HepG2 (cell line): Measurements from ENCODE around the gene RIPK3. TPM values are rescaled to one million over a fixed set of nuclear protein-coding genes. Genes with fewer than 3 reads are reported as not detected.

ENCODE experiments used
- ATAC-seq: fragments of 200-7000 bp; cut with Tn5 transposase; 3 replicates; pipeline ENCODE4 v1.9.1; 2020; ENCODE audit warnings: mild to moderate bottlenecking, moderate library complexity
- BruUV-seq: library from RNA; stranded (reverse); fragments of 400-500 nt; replicated peaks from 2 replicates; lab custom pipeline; 2021; lab: Mats Ljungman, UMichigan
- CTCF ChIA-PET: fragments of 300-600 bp; formaldehyde crosslinking; extraction: SDS; loops from one replicate; lab custom pipeline; 2021; ENCODE audit warnings: low total read pairs, inconsistent platforms, low intra/inter-chr PET ratio; lab: Yijun Ruan, JAX
- POLR2A ChIA-PET: fragments of 350-600 bp; sonication (Branson Sonifier 250); formaldehyde crosslinking; loops from one replicate; lab custom pipeline; 2020; ENCODE audit warnings: antibody characterized with exemption, inconsistent platforms; lab: Yijun Ruan, JAX
- DNase-seq: peaks from one replicate; pipeline ENCODE4 v3.0.0-alpha.2; 2015; ENCODE audit warnings: low spot score
- FAIRE-seq: peaks from 3 replicates; lab custom pipeline; 2011; peaks lifted over from hg19 to GRCh38; lab: Jason Lieb, UNC
- H2AFZ ChIP-seq: one replicate; pipeline ENCODE4 v1.6.1; 2011; ENCODE audit warnings: low read length, inconsistent platforms
- H3K27ac ChIP-seq: fragments of 300-600 bp; 3 replicates; pipeline ENCODE4 v1.8.0; 2011; ENCODE audit warnings: mixed run types, mild to moderate bottlenecking, mixed read lengths, low read length, inconsistent platforms; ENCODE audit not compliant: insufficient read depth; ENCODE audit errors: extremely low read length
- H3K27me3 ChIP-seq, 2 experiments: fragments of 200-600 bp in 1 of 2; 2 replicates in 1 of 2; 3 replicates in 1 of 2; pipeline versions ENCODE4 v1.6.0 to v1.8.0; 2011; ENCODE audit warnings: low read length in 2 of 2, mild to moderate bottlenecking in 2 of 2, moderate library complexity in 2 of 2, inconsistent platforms in 1 of 2; ENCODE audit not compliant: insufficient read depth in 2 of 2, control insufficient read depth in 1 of 2
- H3K36me3 ChIP-seq, 2 experiments: fragments of 200-600 bp in 1 of 2; replicated peaks in 1 of 2; 2 replicates in 1 of 2; 3 replicates in 1 of 2; pipeline versions ENCODE4 v1.5.1 to v1.8.0; 2011; ENCODE audit warnings: low read length in 2 of 2, inconsistent platforms in 1 of 2; ENCODE audit not compliant: insufficient read depth in 2 of 2, control insufficient read depth in 1 of 2
- H3K4me1 ChIP-seq: 2 replicates; pipeline ENCODE4 v1.5.1; 2012; ENCODE audit warnings: low read length, inconsistent platforms; ENCODE audit not compliant: insufficient read depth
- H3K4me2 ChIP-seq: 2 replicates; pipeline ENCODE4 v1.6.0; 2011; ENCODE audit warnings: low read depth, low read length, inconsistent platforms
- H3K4me3 ChIP-seq, 3 experiments: fragments of 200-600 bp in 1 of 3; sonication (generic), shearing (Covaris generic) in 1 of 3; replicated peaks in 1 of 3; 2 replicates each; pipeline ENCODE4 v1.5.1; 2011 to 2016; ENCODE audit warnings: low read length in 3 of 3, inconsistent platforms in 2 of 3, low read depth in 2 of 3, mild to moderate bottlenecking in 2 of 3, control low read depth in 1 of 3, mixed read lengths in 1 of 3; ENCODE audit not compliant: insufficient read depth in 1 of 3
- H3K79me2 ChIP-seq: one replicate; pipeline ENCODE4 v1.6.1; 2011; ENCODE audit warnings: low read length, inconsistent platforms; ENCODE audit not compliant: insufficient read depth
- H3K9ac ChIP-seq: 2 replicates; pipeline ENCODE4 v1.6.0; 2011; ENCODE audit warnings: mild to moderate bottlenecking, low read depth, low read length, inconsistent platforms; ENCODE audit not compliant: insufficient read depth
- H3K9me3 ChIP-seq: 2 replicates; pipeline ENCODE4 v1.5.1; 2012; ENCODE audit warnings: mild to moderate bottlenecking, low read length
- H4K20me1 ChIP-seq: 2 replicates; pipeline ENCODE4 v1.6.0; 2011; ENCODE audit warnings: inconsistent platforms, mild to moderate bottlenecking, low read length, moderate library complexity; ENCODE audit not compliant: insufficient read depth
- ADNP ChIP-seq: sonication (generic); formaldehyde crosslinking; IDR thresholded peaks from 2 replicates; pipeline ENCODE4 v1.4.0; 2020; ENCODE audit warnings: missing genetic modification reagents
- ARID2 ChIP-seq: sonication (generic); formaldehyde crosslinking; IDR thresholded peaks from 2 replicates; pipeline ENCODE4 v1.8.1; 2022; ENCODE audit warnings: mild to moderate bottlenecking, missing genetic modification reagents, borderline replicate concordance
- CEBPB ChIP-seq: IDR thresholded peaks from 2 replicates; pipeline ENCODE4 v1.6.1; 2011; ENCODE audit warnings: low read depth, low read length, improper control_type of control experiment, borderline replicate concordance
- HCFC1 ChIP-seq: fragments of 150-350 bp; IDR thresholded peaks from 2 replicates; pipeline ENCODE4 v1.6.1; 2014; ENCODE audit warnings: low read depth, low read length
- KDM2A ChIP-seq: sonication (generic); formaldehyde crosslinking; IDR thresholded peaks from 2 replicates; pipeline ENCODE4 v1.4.0; 2020; ENCODE audit warnings: low read depth, missing genetic modification reagents, borderline replicate concordance
- MED1 ChIP-seq: sonication (generic); formaldehyde crosslinking; IDR thresholded peaks from 2 replicates; pipeline ENCODE4 v1.4.0; 2020; ENCODE audit warnings: missing genetic modification reagents
- NFIB ChIP-seq: sonication (generic); formaldehyde crosslinking; IDR thresholded peaks from 2 replicates; pipeline ENCODE4 v1.9.0; 2021; ENCODE audit warnings: missing genetic modification reagents, mild to moderate bottlenecking, borderline replicate concordance
- NFRKB ChIP-seq: fragments of 450-650 bp; IDR thresholded peaks from 2 replicates; pipeline ENCODE4 v1.6.1; 2017
- POLR2AphosphoS2 ChIP-seq: IDR thresholded peaks from 2 replicates; pipeline ENCODE4 v1.6.1; 2011; ENCODE audit warnings: low read depth, low read length, improper control_type of control experiment
- POLR2AphosphoS5 ChIP-seq: IDR thresholded peaks from 2 replicates; pipeline ENCODE4 v1.6.1; 2012; ENCODE audit warnings: low read depth, low read length
- POLR2G ChIP-seq: fragments of 200-400 bp; formaldehyde crosslinking; IDR thresholded peaks from 2 replicates; pipeline ENCODE4 v1.6.1; 2018; ENCODE audit warnings: mild to moderate bottlenecking, low read depth, low read length, moderate library complexity
- RBM22 ChIP-seq: fragments of 200-400 bp; formaldehyde crosslinking; optimal IDR thresholded peaks from 2 replicates; pipeline ENCODE3; 2017; ENCODE audit warnings: mild to moderate bottlenecking, low read length, moderate library complexity
- TCF7L2 ChIP-seq: IDR thresholded peaks from 2 replicates; pipeline ENCODE4 v1.6.1; 2011; ENCODE audit warnings: mild to moderate bottlenecking, low read depth, low read length, moderate library complexity
- ZBTB1 ChIP-seq: sonication (generic); formaldehyde crosslinking; IDR thresholded peaks from 2 replicates; pipeline ENCODE4 v1.4.0; 2020; ENCODE audit warnings: missing genetic modification reagents, borderline replicate concordance
- ZFY ChIP-seq: sonication (generic); formaldehyde crosslinking; IDR thresholded peaks from 2 replicates; pipeline ENCODE4 v1.4.0; 2020; ENCODE audit warnings: missing genetic modification reagents
- ZNF234 ChIP-seq: sonication (generic); formaldehyde crosslinking; conservative IDR thresholded peaks from 2 replicates; pipeline ENCODE4 v1.5.1; 2020; ENCODE audit warnings: mild to moderate bottlenecking, missing genetic modification reagents
- ZNF3 ChIP-seq: IDR thresholded peaks from 2 replicates; pipeline ENCODE4 v1.7.0; 2017; ENCODE audit warnings: inconsistent platforms
- ZNF605 ChIP-seq: sonication (generic); formaldehyde crosslinking; IDR thresholded peaks from 2 replicates; pipeline ENCODE4 v1.8.0; 2022; ENCODE audit warnings: mild to moderate bottlenecking, missing genetic modification reagents
- ZNF713 ChIP-seq: sonication (generic); formaldehyde crosslinking; IDR thresholded peaks from 2 replicates; pipeline ENCODE4 v1.4.0; 2020; ENCODE audit warnings: mild to moderate bottlenecking, missing genetic modification reagents
- WGBS: methylation state at CpG from one replicate; pipeline ENCODE4 v1.1.6; 2017; ENCODE audit warnings: low lambda C conversion rate; 5-methylcytosine and 5-hydroxymethylcytosine counted together
- in situ Hi-C: cut with HindIII; loops from 2 replicates; pipeline ENCODE4 v1.10.0; 2017; ENCODE audit warnings: low pct_unique_long_range_greater_than_20kb; ENCODE audit not compliant: extremely low pct_ligation_motif_present
- intact Hi-C: fragments of 100-400 bp; cut with micrococcal nuclease; formaldehyde crosslinking; loops from one replicate; pipeline ENCODE4 v1.10.0; 2022; ENCODE audit not compliant: unreplicated experiment
- polyA plus RNA-seq, 8 experiments: library from polyadenylated mRNA; depleted of rRNA in 3 of 8; stranded (reverse) in 7 of 8; unstranded in 1 of 8; fragments of >200 nt; fragmentation: Illumina TruSeq in 4 of 8; extraction: Trizol in 4 of 8; gene quantifications; 2 replicates each; pipeline versions ENCODE4 v1.2.1 to v1.2.3, GENCODE V29; 2011 to 2016; ENCODE audit warnings: low read depth in 4 of 8, missing spikeins in 1 of 8, mixed read lengths in 1 of 8; ENCODE audit not compliant: insufficient read depth in 1 of 8
- total RNA-seq, 5 experiments: library from RNA; depleted of rRNA; stranded (reverse); fragments of >200 nt; fragmentation: Illumina TruSeq; extraction: Trizol; gene quantifications; 2 replicates each; pipeline ENCODE4 v1.2.3, GENCODE V29; 2016; ENCODE audit warnings: low read depth in 1 of 5
- TF ChIP-seq, protein P1 (sequence below): sonication (generic); formaldehyde crosslinking; IDR thresholded peaks from 2 replicates; pipeline ENCODE4 v1.4.0; 2020; ENCODE audit warnings: missing genetic modification reagents

The RIPK3 gene
- total and polyA plus RNA-seq, 2 of the 13 experiments (the other 11 are each of a cell fraction or from before 2014, with no cell fraction given), result not detected

DNA sequence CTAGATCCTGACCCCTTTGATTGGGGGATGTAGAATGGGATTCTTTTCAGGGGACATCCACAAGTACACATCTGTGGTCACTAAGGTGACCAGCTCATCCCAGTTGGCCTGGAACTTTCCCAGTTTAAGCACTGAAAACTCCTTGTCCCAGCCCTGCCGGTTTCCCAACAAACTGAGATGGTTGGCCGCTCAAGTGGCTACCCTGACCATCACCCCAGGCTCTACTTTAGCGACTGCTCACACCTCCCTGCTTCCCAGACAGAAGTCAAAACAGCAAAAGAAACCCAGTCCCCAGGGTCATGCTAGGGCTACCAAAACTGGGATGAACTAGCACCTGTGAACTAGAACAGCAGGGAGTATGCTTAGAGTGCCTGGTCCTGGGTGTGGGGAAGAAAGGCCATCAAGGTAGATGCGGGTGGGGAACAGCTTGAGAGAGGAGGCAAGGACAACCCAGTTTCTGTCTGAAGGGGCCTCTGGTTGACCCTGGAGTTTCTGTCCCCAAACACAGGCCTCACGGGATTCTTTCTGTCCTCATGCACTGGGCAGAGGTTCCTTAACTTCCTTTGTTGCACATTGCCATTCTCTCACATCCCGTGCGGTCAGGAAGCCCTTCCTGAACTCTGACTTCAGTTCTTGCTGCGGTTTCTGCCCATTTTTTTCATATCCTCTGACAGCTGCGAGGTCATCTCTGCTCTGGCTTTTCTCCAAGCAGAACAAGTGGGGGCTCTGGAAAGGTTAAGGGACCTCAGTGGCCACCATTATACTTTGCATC, 26.9 kb downstream of the RIPK3 start (continued):
- TF ChIP-seq ZBTB1 (no peak), ZNF234 (CRISPR knock-in tag) (no peak), POLR2AphosphoS2 (peak; percentile 63; the same call in 1 of the 2 replicates), KDM2A (CRISPR knock-in tag) (no peak), MED1 (CRISPR knock-in tag) (no peak), TCF7L2 (no peak), NFRKB (no peak), ZNF3 (no peak)
- TF ChIP-seq, protein P1, sequence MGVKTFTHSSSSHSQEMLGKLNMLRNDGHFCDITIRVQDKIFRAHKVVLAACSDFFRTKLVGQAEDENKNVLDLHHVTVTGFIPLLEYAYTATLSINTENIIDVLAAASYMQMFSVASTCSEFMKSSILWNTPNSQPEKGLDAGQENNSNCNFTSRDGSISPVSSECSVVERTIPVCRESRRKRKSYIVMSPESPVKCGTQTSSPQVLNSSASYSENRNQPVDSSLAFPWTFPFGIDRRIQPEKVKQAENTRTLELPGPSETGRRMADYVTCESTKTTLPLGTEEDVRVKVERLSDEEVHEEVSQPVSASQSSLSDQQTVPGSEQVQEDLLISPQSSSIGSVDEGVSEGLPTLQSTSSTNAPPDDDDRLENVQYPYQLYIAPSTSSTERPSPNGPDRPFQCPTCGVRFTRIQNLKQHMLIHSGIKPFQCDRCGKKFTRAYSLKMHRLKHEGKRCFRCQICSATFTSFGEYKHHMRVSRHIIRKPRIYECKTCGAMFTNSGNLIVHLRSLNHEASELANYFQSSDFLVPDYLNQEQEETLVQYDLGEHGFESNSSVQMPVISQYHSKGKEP, result no peak

DNA sequence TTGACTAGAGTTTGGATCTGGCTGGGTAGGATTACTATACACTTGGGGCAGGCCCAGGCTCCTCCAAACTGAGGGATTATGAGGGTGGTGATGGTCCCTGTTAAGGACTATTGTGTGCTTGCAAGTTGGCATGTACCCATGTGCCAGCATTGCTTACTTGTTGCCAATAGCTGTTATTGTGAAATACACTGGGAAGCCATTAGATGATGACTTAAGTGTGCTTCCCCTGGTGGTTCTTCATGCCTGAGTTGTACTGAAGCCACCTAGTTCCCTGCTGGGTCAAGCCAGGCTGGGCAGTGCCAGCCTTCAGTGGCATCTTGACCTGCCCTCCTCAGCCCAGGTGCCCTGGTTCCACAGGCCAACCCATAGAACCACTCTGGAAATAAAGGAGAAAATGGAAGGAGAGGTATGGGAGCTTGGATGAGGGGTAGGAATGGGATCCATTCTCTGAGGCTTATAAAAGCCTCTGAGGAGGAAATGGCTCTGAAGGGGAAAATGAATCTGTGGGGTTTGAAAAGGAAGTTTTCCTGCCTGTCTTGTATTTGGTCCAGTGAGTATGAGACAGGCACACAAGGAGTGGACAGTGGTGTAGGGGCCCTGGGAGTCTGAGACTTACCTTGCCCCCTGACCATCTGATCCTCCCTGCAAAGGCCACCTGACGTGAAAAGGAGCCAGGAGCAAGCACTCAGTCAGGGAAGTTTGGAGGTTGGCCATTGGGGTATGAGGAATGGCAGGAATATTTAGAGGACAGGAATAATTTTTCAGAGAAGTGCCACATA, 27.8 kb downstream of the RIPK3 start:
- DNase-seq (no peak), ATAC-seq (no peak), FAIRE-seq (no peak)
- Histone ChIP-seq H3K4me3 (no peak overlapping the region), H4K20me1 (no peaks in the 10 kb centered on the region), H3K36me3 (0 out of 5 replicates have a peak, but pooled peaks cover under 1 to 1% of the 10 kb centered on the region in 2 experiments), H3K27ac (no peak overlapping the region), H3K79me2 (peaks cover 2% of the 10 kb centered on the region), H3K27me3 (peaks cover 0 to 4% of the 10 kb centered on the region in 2 experiments; a peak in 2 of 5 replicates), H3K4me2 (no peak overlapping the region), H3K9me3 (no peaks in the 10 kb centered on the region), H3K9ac (no peak overlapping the region), H2AFZ (no peak overlapping the region), H3K4me1 (peaks cover 61% of the 10 kb centered on the region)
- TF ChIP-seq POLR2G, result peak; percentile 34; the same call in 1 of the 2 replicates
- peak; percentile 89 for TF ChIP-seq CEBPB
- peak; percentile 35; the same call in 1 of the 2 replicates for TF ChIP-seq ZNF605 (CRISPR knock-in tag)
- no peak for TF ChIP-seq ADNP (CRISPR knock-in tag)
- no peak for TF ChIP-seq ZNF713 (CRISPR knock-in tag)
- TF ChIP-seq ZFY (CRISPR knock-in tag), result 0 out of 2 replicates have a peak, but pooled peaks have one; percentile 3
- TF ChIP-seq NFIB (CRISPR knock-in tag), result 0 out of 2 replicates have a peak, but pooled peaks have one; percentile 55
- no peak for TF ChIP-seq ARID2 (CRISPR knock-in tag)
- TF ChIP-seq POLR2AphosphoS5, result peak; percentile 49
- peak; percentile 60 for TF ChIP-seq RBM22
- TF ChIP-seq HCFC1, result peak; percentile 13; the same call in 1 of the 2 replicates
- no TSS peak for BruUV-seq
- in situ Hi-C loops, result no loop called here
- CTCF ChIA-PET, result no interaction called here
- intact Hi-C loops, result no loop called here
- POLR2A ChIA-PET, result interaction anchor here (1.5 to 24.7 kb wide), 3 partner anchors 13 to 71 kb away, joined by 3 to 850 read pairs (median 213); partner anchors contain the start of genes DHRS1, GMPR2, NEDD8 and NOP9
- 95% methylated on average over 1 of the region's 1 CpG for WGBS
